Stomach smooth muscle (tissue), 2 donors: Measurements from ENCODE around the gene PDE4D.

Experiments
- H3K27ac ChIP-seq: one replicate; pipeline ENCODE4 v1.7.0; 2013; ENCODE audit warnings: mild to moderate bottlenecking, low read length, inconsistent platforms
- H3K27me3 ChIP-seq, 2 donors: one replicate each; pipeline ENCODE4 v1.7.0; 2013; ENCODE audit warnings: low read length in 2 of 2; ENCODE audit not compliant: insufficient read depth in 2 of 2, control insufficient read depth in 1 of 2
- H3K36me3 ChIP-seq, 2 donors: one replicate each; pipeline ENCODE4 v1.7.0; 2013; ENCODE audit warnings: low read length in 2 of 2; ENCODE audit not compliant: control insufficient read depth in 2 of 2, insufficient read depth in 2 of 2
- H3K4me1 ChIP-seq: one replicate; pipeline ENCODE4 v1.7.0; 2013; ENCODE audit warnings: low read length; ENCODE audit not compliant: control insufficient read depth, insufficient read depth
- H3K4me3 ChIP-seq, 2 donors: one replicate each; pipeline ENCODE4 v1.7.0; 2013; ENCODE audit warnings: low read length in 2 of 2
- H3K9ac ChIP-seq, 2 donors: one replicate each; pipeline ENCODE4 v1.7.0; 2013; ENCODE audit warnings: low read length in 2 of 2, mild to moderate bottlenecking in 1 of 2
- H3K9me3 ChIP-seq, 2 donors: one replicate each; pipeline ENCODE4 v1.7.0; 2013; ENCODE audit warnings: low read length in 2 of 2; ENCODE audit not compliant: control insufficient read depth in 2 of 2
- donor health status: healthy.
- donor health status: Pancreatic carcinoma.

PDE4D gene

GRCh38 chr5:59629561-59629960 lies 264.0 kb downstream of the PDE4D start:
- H3K27ac ChIP-seq: no peak overlapping the region
- H3K4me3 ChIP-seq: no peak overlapping the region
- no peak overlapping the region for H3K9ac ChIP-seq
- no peaks in the 10 kb centered on the region for H3K9me3 ChIP-seq
- H3K36me3 ChIP-seq: no peaks in the 10 kb centered on the region
- no peaks in the 10 kb centered on the region for H3K4me1 ChIP-seq
- H3K27me3 ChIP-seq: no peaks in the 10 kb centered on the region

- Histone ChIP-seq H3K9ac (no peak overlapping the region), H3K9me3 (no peaks in the 10 kb centered on the region), H3K27ac (no peak overlapping the region), H3K27me3 (no peaks in the 10 kb centered on the region), H3K36me3 (no peaks in the 10 kb centered on the region), H3K4me3 (no peak overlapping the region), H3K4me1 (no peaks in the 10 kb centered on the region)
Observed at GRCh38 chr5:59628062-59628828, 265.3 kb downstream of the PDE4D start.

- Histone ChIP-seq H3K9me3 (no peaks in the 10 kb centered on the region), H3K4me3 (no peak overlapping the region), H3K36me3 (no peaks in the 10 kb centered on the region), H3K27me3 (no peaks in the 10 kb centered on the region), H3K27ac (no peak overlapping the region), H3K4me1 (no peaks in the 10 kb centered on the region), H3K9ac (no peak overlapping the region)
Observed at GRCh38 chr5:59624898-59625297, 268.6 kb downstream of the PDE4D start.

- Histone ChIP-seq H3K9ac (no peak overlapping the region), H3K27ac (no peak overlapping the region), H3K27me3 (no peaks in the 10 kb centered on the region), H3K4me1 (no peaks in the 10 kb centered on the region), H3K36me3 (no peaks in the 10 kb centered on the region), H3K9me3 (no peaks in the 10 kb centered on the region), H3K4me3 (no peak overlapping the region)
Observed at GRCh38 chr5:59622848-59623247, 270.7 kb downstream of the PDE4D start.

GRCh38 chr5:59621477-59621876 lies 272.0 kb downstream of the PDE4D start:
- H3K4me1 ChIP-seq: no peaks in the 10 kb centered on the region
- no peak overlapping the region for H3K27ac ChIP-seq
- H3K9ac ChIP-seq: no peak overlapping the region
- H3K36me3 ChIP-seq: no peaks in the 10 kb centered on the region
- no peaks in the 10 kb centered on the region for H3K9me3 ChIP-seq
- H3K4me3 ChIP-seq: no peak overlapping the region
- H3K27me3 ChIP-seq: no peaks in the 10 kb centered on the region

- no peaks in the 10 kb centered on the region for H3K4me1 ChIP-seq
Observed at GRCh38 chr5:59620535-59621212, 272.9 kb downstream of the PDE4D start.

GRCh38 chr5:59618644-59619043 lies 274.9 kb downstream of the PDE4D start:
- no peaks in the 10 kb centered on the region for H3K27me3 ChIP-seq
- no peaks in the 10 kb centered on the region for H3K4me1 ChIP-seq
- no peak overlapping the region for H3K4me3 ChIP-seq
- no peak overlapping the region for H3K27ac ChIP-seq
- no peaks in the 10 kb centered on the region for H3K9me3 ChIP-seq
- H3K9ac ChIP-seq: no peak overlapping the region
- H3K36me3 ChIP-seq: no peaks in the 10 kb centered on the region

More at GRCh38 chr5:59620535-59621212, 272.9 kb downstream of the PDE4D start:
- H3K36me3 ChIP-seq: no peaks in the 10 kb centered on the region
- no peak overlapping the region for H3K9ac ChIP-seq
- H3K9me3 ChIP-seq: no peaks in the 10 kb centered on the region
- H3K27ac ChIP-seq: no peak overlapping the region
- no peak overlapping the region for H3K4me3 ChIP-seq
- no peaks in the 10 kb centered on the region for H3K27me3 ChIP-seq

- Histone ChIP-seq H3K9ac (no peak overlapping the region), H3K9me3 (no peaks in the 10 kb centered on the region), H3K27me3 (no peaks in the 10 kb centered on the region), H3K4me1 (no peaks in the 10 kb centered on the region), H3K36me3 (no peaks in the 10 kb centered on the region), H3K27ac (no peak overlapping the region), H3K4me3 (no peak overlapping the region)
Observed at GRCh38 chr5:59617186-59617771, 276.2 kb downstream of the PDE4D start.

GRCh38 chr5:59616413-59616812 lies 277.1 kb downstream of the PDE4D start:
- Histone ChIP-seq H3K9me3 (no peaks in the 10 kb centered on the region), H3K27me3 (no peaks in the 10 kb centered on the region), H3K36me3 (no peaks in the 10 kb centered on the region), H3K4me1 (no peaks in the 10 kb centered on the region), H3K27ac (no peak overlapping the region), H3K4me3 (no peak overlapping the region), H3K9ac (no peak overlapping the region)

- no peak overlapping the region for H3K27ac ChIP-seq
- H3K36me3 ChIP-seq: no peaks in the 10 kb centered on the region
- no peaks in the 10 kb centered on the region for H3K27me3 ChIP-seq
- no peak overlapping the region for H3K9ac ChIP-seq
- no peaks in the 10 kb centered on the region for H3K4me1 ChIP-seq
- no peak overlapping the region for H3K4me3 ChIP-seq
- H3K9me3 ChIP-seq: no peaks in the 10 kb centered on the region
Observed at GRCh38 chr5:59615272-59615671, 278.3 kb downstream of the PDE4D start.
